ENCODE results near the gene NPHP4.

DNA sequence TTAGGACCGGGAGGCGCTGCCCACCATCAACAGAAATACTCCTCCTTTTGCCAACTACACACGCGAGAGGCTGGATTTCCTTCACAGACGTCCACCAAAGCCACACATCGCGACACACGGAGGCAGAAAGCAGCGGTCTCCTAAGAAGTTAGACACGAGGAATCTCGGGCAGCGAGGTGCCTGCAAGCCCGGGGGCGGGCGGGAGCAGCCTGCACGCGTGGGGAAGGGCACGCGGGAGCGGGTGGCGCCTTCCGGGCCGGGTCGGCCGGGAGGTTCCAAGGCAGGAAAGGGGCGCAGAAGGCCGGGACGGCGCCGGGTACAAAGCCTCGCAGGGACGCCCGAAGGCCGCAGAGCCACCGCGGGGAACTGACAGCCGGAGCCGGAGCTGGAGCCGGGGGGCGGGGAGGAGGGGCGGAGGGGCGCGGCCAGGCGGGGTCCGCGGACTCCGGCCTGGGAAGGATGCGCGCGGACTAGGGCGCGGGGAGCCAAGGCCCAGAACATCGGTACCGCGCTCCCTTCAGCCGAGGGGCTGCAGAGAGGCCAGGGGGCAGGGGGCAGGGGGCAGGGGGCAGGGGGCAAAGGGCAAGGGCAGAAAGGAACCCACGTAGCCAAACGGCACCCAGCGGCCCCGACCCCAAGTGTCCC, 722 bp downstream of the NPHP4 start:
- TF ChIP-seq EZH2 (IDR thresholded peaks at IDR 0.05; ENCODE audit: low read length, unreplicated experiment), result no peak
- TF ChIP-seq, protein P1, sequence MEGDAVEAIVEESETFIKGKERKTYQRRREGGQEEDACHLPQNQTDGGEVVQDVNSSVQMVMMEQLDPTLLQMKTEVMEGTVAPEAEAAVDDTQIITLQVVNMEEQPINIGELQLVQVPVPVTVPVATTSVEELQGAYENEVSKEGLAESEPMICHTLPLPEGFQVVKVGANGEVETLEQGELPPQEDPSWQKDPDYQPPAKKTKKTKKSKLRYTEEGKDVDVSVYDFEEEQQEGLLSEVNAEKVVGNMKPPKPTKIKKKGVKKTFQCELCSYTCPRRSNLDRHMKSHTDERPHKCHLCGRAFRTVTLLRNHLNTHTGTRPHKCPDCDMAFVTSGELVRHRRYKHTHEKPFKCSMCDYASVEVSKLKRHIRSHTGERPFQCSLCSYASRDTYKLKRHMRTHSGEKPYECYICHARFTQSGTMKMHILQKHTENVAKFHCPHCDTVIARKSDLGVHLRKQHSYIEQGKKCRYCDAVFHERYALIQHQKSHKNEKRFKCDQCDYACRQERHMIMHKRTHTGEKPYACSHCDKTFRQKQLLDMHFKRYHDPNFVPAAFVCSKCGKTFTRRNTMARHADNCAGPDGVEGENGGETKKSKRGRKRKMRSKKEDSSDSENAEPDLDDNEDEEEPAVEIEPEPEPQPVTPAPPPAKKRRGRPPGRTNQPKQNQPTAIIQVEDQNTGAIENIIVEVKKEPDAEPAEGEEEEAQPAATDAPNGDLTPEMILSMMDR (conservative IDR thresholded peaks at IDR 0.05; ENCODE audit: low read depth, low read length), result no peak
- TF ChIP-seq EZH2phosphoT487 (IDR thresholded peaks at IDR 0.05; ENCODE audit: borderline replicate concordance, low read length), result no peak
